HFFc6 (cell line): ENCODE measurements around the gene TCEA2. TPM values are rescaled to one million over a fixed set of nuclear protein-coding genes. Genes with fewer than 3 reads are reported as not detected.

Experiments used
- DNase-seq: peaks from one replicate; pipeline ENCODE4 v3.0.0-alpha.2; 2018
- H3K27ac Mint-ChIP-seq: 2 replicates; pipeline ENCODE4 v1.8.0; 2020; ENCODE audit warnings: mild to moderate bottlenecking, mixed read lengths
- H3K27me3 Mint-ChIP-seq: 2 replicates; pipeline ENCODE4 v1.8.0; 2021; ENCODE audit warnings: mild to moderate bottlenecking, moderate library complexity, mixed read lengths; ENCODE audit not compliant: insufficient read depth
- H3K36me3 Mint-ChIP-seq: 2 replicates; pipeline ENCODE4 v1.8.0; 2021; ENCODE audit warnings: low read depth, mixed read lengths
- H3K4me1 Mint-ChIP-seq: 2 replicates; pipeline ENCODE4 v1.8.0; 2020; ENCODE audit warnings: low read depth, mixed read lengths
- H3K4me3 Mint-ChIP-seq: 2 replicates; pipeline ENCODE4 v1.8.0; 2020; ENCODE audit warnings: mild to moderate bottlenecking, moderate library complexity, mixed read lengths
- H3K9me3 Mint-ChIP-seq: 2 replicates; pipeline ENCODE4 v1.8.0; 2020; ENCODE audit warnings: mild to moderate bottlenecking, mixed read lengths
- CTCF ChIP-seq: fragments of 200-600 bp; sonication (generic); IDR thresholded peaks from 2 replicates; pipeline ENCODE4 v1.5.0; 2021; ENCODE audit warnings: antibody characterized with exemption, mild to moderate bottlenecking
- total RNA-seq, 6 experiments: library from RNA; stranded (reverse); fragmentation: NEBNext Ultra II Directional; extraction: Animal tissue kit (Norgen Biotek cat#: 25700); gene quantifications; 2 replicates in 1 of 6; 3 replicates in 5 of 6; pipeline ENCODE4 v1.2.3, GENCODE V29; 2021

Gene TCEA2
- total RNA-seq, 6 experiments from 2014 or later = 36.8 to 47.4 (median 41.5) TPM

- Mint-ChIP-seq H3K4me1 (no peaks in the 10 kb centered on the region), H3K9me3 (no peaks in the 10 kb centered on the region), H3K27ac (no peak overlapping the region), H3K27me3 (peaks cover 2% of the 10 kb centered on the region), H3K4me3 (no peak overlapping the region), H3K36me3 (peaks cover 20% of the 10 kb centered on the region)
- TF ChIP-seq CTCF = no peak
- DNase-seq = no peak
Measured at GRCh38 chr20:64027981-64028685, 34.9 kb upstream of the TCEA2 start.

DNA sequence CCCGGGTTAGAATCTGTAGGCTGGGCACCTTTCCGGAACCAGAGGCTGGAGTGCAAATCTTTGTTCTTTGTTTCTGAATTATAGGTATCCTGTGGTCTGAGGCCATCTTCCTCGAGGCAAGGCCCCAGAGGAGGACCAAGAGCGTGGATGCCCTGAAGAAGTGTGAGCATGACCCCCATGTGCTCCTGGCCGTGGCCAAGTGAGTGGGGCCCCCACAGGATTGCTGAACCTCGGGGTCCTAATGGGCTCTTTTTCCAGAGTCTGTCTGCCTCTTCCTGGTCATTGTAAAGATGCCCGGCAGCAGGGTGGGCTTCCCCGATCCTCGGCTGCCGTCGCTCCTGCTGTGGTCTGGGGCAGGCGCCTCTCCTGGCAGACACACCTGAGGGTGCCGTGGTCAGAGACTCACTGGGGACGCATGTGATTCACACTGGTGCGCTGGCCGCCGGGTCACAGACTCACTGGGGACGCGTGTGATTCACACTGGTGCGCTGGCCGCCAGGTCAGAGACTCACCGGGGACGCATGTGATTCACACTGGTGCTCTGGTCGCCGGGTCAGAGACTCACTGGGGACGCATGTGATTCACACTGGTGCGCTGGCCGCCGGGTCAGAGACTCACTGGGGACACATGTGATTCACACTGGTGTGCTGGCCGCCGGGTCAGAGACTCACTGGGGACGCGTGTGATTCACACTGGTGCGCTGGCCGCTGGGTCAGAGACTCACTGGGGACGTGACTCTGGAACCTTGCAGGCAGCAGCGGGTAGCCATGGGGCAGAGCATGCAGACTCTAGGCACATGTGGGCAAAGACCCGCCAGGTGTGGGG is 33.5 kb upstream of the TCEA2 start:
- Mint-ChIP-seq H3K9me3 (no peaks in the 10 kb centered on the region), H3K4me3 (no peak overlapping the region), H3K27me3 (peaks cover 2% of the 10 kb centered on the region), H3K36me3 (peaks cover 20% of the 10 kb centered on the region), H3K4me1 (no peaks in the 10 kb centered on the region), H3K27ac (no peak overlapping the region)
- TF ChIP-seq CTCF = no peak
- no peak for DNase-seq

DNA sequence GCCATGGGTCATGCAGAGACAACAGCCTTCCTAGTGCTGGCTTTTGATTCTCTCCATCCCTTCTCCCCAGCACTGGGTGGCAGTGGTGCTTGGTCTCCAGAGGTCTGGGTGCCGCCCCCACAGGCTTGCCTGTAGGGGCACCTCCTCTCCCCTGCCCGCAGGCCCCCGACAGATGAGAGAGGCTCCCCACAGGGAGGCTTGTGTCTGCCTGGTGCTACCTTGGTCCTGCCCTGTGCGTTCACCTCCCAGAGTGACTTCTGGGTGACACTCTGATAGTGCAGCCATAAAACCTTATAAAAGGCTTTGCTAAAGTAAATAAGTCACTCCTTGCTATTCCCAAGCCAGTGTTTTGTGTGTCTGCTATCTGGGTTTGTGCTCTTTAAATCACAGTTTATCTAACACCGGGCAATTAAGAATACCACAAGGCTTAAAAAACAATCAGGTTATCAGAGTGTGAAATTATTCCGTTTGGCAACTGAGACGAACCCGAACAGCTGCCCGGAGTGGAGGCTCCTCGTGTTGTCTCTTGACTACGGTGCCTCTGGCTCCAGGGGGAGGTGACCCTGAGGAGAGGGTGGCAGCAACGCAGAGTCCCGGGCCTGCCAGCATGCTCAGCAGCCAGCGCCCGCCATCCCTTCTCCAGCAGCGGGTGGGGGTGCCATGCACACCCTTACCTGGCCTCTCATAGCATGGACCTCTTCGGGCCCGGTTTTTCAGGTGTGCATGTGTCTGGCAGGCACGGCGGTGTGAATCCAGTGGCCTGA is 32.4 kb upstream of the TCEA2 start:
- H3K27ac Mint-ChIP-seq = no peak overlapping the region
- DNase-seq = no peak
- H3K4me3 Mint-ChIP-seq = no peak overlapping the region
- peaks cover 2% of the 10 kb centered on the region for H3K27me3 Mint-ChIP-seq
- H3K4me1 Mint-ChIP-seq = no peaks in the 10 kb centered on the region
- TF ChIP-seq CTCF = no peak
- peaks cover 20% of the 10 kb centered on the region for H3K36me3 Mint-ChIP-seq
- no peaks in the 10 kb centered on the region for H3K9me3 Mint-ChIP-seq

GRCh38 chr20:64031822-64032314 is 31.1 kb upstream of the TCEA2 start:
- Mint-ChIP-seq H3K4me3 (no peak overlapping the region), H3K4me1 (no peaks in the 10 kb centered on the region), H3K9me3 (no peaks in the 10 kb centered on the region), H3K36me3 (peaks cover 18% of the 10 kb centered on the region), H3K27me3 (peaks cover 2% of the 10 kb centered on the region), H3K27ac (no peak overlapping the region)
- DNase-seq = no peak
- TF ChIP-seq CTCF = no peak
